ENCODE results near the gene OSBPL1A. TPM values are rescaled to one million over a fixed set of nuclear protein-coding genes. Genes with fewer than 3 reads are reported as not detected.

Gene OSBPL1A
- total RNA-seq, 1 donor from 2014 or later: 16.4 TPM

GRCh38 chr18:24238387-24238786 is 159.2 kb downstream of the OSBPL1A start:
- DNase-seq (ENCODE audit: low spot score): no peak
- Mint-ChIP-seq H3K4me3 (ENCODE audit: unreplicated experiment) (no peak overlapping the region), H3K4me1 (ENCODE audit: unreplicated experiment) (peaks cover 8% of the 10 kb centered on the region), H3K27me3 (ENCODE audit: unreplicated experiment) (no peaks in the 10 kb centered on the region), H3K27ac (ENCODE audit: unreplicated experiment) (no peak overlapping the region), H3K9me3 (ENCODE audit: unreplicated experiment) (no peaks in the 10 kb centered on the region), H3K36me3 (ENCODE audit: low read depth, unreplicated experiment) (peaks cover 6% of the 10 kb centered on the region)
- no peak for TF ChIP-seq CTCF (IDR thresholded peaks at IDR 0.05; ENCODE audit: unreplicated experiment)

GRCh38 chr18:24234850-24235418 is 162.7 kb downstream of the OSBPL1A start:
- no peak for TF ChIP-seq CTCF (IDR thresholded peaks at IDR 0.05; ENCODE audit: unreplicated experiment)
- no peaks in the 10 kb centered on the region for H3K27me3 Mint-ChIP-seq (ENCODE audit: unreplicated experiment)
- H3K9me3 Mint-ChIP-seq (ENCODE audit: unreplicated experiment): no peaks in the 10 kb centered on the region
- no peak for DNase-seq (ENCODE audit: low spot score)
- peaks cover 6% of the 10 kb centered on the region for H3K36me3 Mint-ChIP-seq (ENCODE audit: low read depth, unreplicated experiment)
- no peak overlapping the region for H3K4me3 Mint-ChIP-seq (ENCODE audit: unreplicated experiment)
- peaks cover 8% of the 10 kb centered on the region for H3K4me1 Mint-ChIP-seq (ENCODE audit: unreplicated experiment)
- H3K27ac Mint-ChIP-seq (ENCODE audit: unreplicated experiment): no peak overlapping the region

- H3K27me3 Mint-ChIP-seq (ENCODE audit: unreplicated experiment): no peaks in the 10 kb centered on the region
- peaks cover 8% of the 10 kb centered on the region for H3K4me1 Mint-ChIP-seq (ENCODE audit: unreplicated experiment)
- TF ChIP-seq CTCF (IDR thresholded peaks at IDR 0.05; ENCODE audit: unreplicated experiment): no peak
- H3K4me3 Mint-ChIP-seq (ENCODE audit: unreplicated experiment): no peak overlapping the region
- no peaks in the 10 kb centered on the region for H3K9me3 Mint-ChIP-seq (ENCODE audit: unreplicated experiment)
- peaks cover 6% of the 10 kb centered on the region for H3K36me3 Mint-ChIP-seq (ENCODE audit: low read depth, unreplicated experiment)
- DNase-seq (ENCODE audit: low spot score): no peak
- no peak overlapping the region for H3K27ac Mint-ChIP-seq (ENCODE audit: unreplicated experiment)
These were observed 163.3 kb downstream of the OSBPL1A start for GRCh38 chr18:24234330-24234729.

GRCh38 chr18:24232800-24233199 is 164.8 kb downstream of the OSBPL1A start:
- peaks cover 6% of the 10 kb centered on the region for H3K36me3 Mint-ChIP-seq (ENCODE audit: low read depth, unreplicated experiment)
- no peak overlapping the region for H3K4me3 Mint-ChIP-seq (ENCODE audit: unreplicated experiment)
- no peak for DNase-seq (ENCODE audit: low spot score)
- no peak for TF ChIP-seq CTCF (IDR thresholded peaks at IDR 0.05; ENCODE audit: unreplicated experiment)
- H3K27ac Mint-ChIP-seq (ENCODE audit: unreplicated experiment): no peak overlapping the region
- H3K9me3 Mint-ChIP-seq (ENCODE audit: unreplicated experiment): no peaks in the 10 kb centered on the region
- H3K4me1 Mint-ChIP-seq (ENCODE audit: unreplicated experiment): peaks cover 8% of the 10 kb centered on the region
- no peaks in the 10 kb centered on the region for H3K27me3 Mint-ChIP-seq (ENCODE audit: unreplicated experiment)

GRCh38 chr18:24231773-24232735 is 165.6 kb downstream of the OSBPL1A start:
- no peak overlapping the region for H3K4me3 Mint-ChIP-seq (ENCODE audit: unreplicated experiment)
- no peak for DNase-seq (ENCODE audit: low spot score)
- H3K27ac Mint-ChIP-seq (ENCODE audit: unreplicated experiment): no peak overlapping the region

More at GRCh38 chr18:24231773-24232735, 165.6 kb downstream of the OSBPL1A start:
- H3K4me1 Mint-ChIP-seq (ENCODE audit: unreplicated experiment): peaks cover 8% of the 10 kb centered on the region
- TF ChIP-seq CTCF (IDR thresholded peaks at IDR 0.05; ENCODE audit: unreplicated experiment): no peak
- H3K9me3 Mint-ChIP-seq (ENCODE audit: unreplicated experiment): no peaks in the 10 kb centered on the region
- H3K27me3 Mint-ChIP-seq (ENCODE audit: unreplicated experiment): no peaks in the 10 kb centered on the region
- peaks cover 6% of the 10 kb centered on the region for H3K36me3 Mint-ChIP-seq (ENCODE audit: low read depth, unreplicated experiment)

Measured in endothelial cell (in vitro differentiated cells).